GM18951 (cell line): ENCODE results near the gene RAB17.

Source experiments
- POLR2A ChIP-seq: IDR thresholded peaks from 4 replicates; pipeline ENCODE4 v1.6.1; 2011; ENCODE audit warnings: mild to moderate bottlenecking; ENCODE audit not compliant: insufficient read length, insufficient read depth; ENCODE audit errors: extremely low read depth
- in situ Hi-C: fragments of 300-500 bp; cut with MboI; formaldehyde crosslinking; loops from one replicate; pipeline ENCODE4 v1.12.0; 2022; ENCODE audit warnings: low sequenced_read_pairs, mixed read lengths, inconsistent platforms; ENCODE audit not compliant: unreplicated experiment

The RAB17 gene

DNA sequence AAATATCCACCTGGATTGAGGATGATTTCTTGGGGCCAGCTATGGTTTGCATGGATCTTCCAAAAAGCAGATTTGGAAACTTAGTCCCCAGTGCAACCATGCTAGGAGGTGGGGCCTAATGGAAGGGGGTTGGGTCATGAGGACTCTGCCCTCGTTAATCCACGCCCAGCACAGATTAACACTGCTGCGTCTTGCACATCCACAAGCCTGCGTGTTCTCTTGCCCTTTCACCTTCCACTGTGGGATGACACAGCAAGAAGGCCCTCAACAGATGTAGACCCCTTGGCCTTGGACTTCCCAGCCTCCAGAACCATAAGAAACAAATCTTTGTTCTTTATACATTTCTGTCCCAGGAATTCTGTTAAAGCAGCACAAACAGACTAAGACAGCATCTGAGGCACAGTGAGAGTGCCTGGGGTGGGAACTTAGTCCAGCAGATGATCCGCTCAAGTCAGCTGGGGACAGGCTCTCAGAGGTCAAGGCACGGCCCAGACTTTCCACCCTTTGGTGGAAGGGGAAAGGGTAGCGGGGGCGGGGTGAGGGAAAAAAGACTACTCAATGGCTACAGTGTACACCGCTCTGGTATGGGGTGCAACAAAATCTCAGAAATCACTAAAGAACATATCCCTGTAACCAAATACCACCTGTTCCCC, 2.4 kb downstream of the RAB17 start:
- TF ChIP-seq POLR2A, result no peak
- in situ Hi-C loops, result no loop called here

GRCh38 chr2:237585590-237586221, 4.8 kb downstream of the RAB17 start:
- in situ Hi-C loops, result no loop called here
- no peak for TF ChIP-seq POLR2A

DNA sequence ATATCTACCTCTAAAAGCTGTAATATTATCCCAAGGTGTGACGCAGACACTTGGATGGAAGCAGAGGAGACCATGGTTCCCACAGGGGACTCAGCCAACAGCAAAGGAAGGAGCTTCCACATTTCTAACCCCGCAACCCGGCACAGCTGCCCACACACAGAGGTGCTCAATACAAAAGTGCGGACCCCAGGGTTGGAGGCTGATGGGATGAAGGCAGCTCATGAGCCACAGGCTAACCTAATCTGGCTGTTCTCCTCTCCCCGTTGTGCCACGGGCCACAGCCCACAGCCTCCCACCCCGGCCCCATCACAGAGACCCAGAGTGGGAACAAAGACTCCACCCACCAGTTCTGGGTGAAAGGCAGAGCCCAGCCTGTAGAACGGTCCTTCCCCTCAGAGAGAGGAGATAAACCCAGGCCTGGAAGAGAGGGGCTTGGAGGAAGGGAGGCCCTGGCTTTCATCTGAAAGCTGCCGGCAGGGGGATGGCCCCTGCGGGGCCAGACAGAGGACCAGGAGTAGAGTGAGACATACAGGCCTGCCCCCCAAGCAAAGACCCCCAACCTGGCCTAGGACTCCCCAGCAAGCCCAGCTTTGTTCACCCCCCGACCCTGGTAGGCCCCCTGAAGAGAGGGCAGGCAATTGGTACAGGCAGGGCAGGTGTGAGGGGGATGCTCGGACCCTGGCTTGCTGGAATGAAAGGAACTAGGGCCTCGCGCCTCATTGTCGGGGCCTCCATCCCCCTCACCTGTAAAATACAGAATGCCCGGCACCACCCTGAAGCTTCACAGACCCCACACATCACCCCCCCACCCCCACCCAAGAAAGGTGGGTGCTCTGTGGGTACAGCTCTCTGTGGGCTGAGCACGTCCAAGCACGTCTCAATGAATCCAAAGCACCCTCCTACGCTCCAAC, 6.9 kb downstream of the RAB17 start:
- in situ Hi-C loops, result no loop called here
- TF ChIP-seq POLR2A, result no peak

- no peak for TF ChIP-seq POLR2A
- in situ Hi-C loops, result no loop called here
Measured at GRCh38 chr2:237581751-237582746, 8.5 kb downstream of the RAB17 start.

DNA sequence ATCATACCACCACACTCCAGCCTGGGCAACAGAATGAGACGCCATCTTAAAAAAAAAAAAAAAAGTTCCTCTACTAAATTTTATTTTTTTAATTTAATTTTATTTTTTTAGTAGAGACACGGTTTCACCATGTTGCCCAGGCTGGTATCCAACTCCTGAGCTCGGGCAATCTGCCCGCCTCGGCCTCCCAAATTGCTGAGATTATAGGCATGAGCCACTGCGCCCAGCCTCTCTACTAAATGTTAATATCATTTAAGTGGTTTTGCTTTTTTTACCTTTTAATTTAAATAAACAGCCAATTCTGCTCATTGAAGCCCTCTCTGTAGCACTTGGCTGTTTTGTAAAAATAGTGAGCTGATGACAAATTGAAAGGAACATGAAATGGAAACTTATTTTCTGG, 9.2 kb downstream of the RAB17 start:
- in situ Hi-C loops, result no loop called here
- no peak for TF ChIP-seq POLR2A

DNA sequence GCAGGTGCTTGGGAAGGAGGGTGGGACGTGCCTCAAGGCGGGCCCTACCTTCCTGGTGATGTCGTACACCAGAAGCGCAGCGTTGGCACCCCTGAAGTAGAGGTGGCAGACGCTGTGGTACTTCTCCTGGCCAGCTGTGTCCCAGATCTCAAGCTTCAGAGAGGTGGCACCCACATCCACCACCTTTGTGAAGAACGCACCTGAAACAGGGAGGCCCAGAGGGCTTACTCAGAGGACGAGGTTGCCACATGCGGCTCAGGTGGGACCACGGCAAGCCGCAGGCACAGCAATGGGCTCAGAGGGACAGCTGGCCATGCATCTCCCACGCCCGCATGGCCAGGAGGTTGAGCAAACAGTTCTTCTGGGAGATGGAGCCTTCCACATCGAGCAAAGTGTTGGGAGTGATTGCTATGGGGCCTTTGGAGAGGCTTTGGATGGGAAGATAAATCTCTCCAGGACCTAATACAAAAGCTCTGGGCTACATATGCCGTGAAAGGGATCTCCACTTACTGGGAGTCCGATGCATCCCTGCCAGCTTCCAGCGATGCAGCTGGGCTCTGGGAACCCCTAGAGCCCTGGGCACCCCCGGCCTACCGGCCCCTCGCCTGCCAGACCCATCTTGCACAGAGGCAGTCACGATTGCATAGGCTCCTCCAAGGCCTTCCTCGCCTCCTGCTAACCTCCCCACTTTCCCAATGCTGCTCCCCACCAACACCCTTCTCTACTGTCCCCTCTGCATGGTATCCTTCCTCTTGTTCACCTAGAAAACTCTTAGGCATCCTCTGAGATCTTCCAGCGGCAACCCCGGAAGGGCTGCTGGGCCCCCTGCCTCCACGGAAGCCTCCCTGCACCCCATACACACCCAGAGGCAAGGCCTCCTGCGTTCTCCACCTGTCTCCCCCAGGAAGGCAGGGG, 12.3 kb downstream of the RAB17 start:
- TF ChIP-seq POLR2A, result no peak
- in situ Hi-C loops, result no loop called here

DNA sequence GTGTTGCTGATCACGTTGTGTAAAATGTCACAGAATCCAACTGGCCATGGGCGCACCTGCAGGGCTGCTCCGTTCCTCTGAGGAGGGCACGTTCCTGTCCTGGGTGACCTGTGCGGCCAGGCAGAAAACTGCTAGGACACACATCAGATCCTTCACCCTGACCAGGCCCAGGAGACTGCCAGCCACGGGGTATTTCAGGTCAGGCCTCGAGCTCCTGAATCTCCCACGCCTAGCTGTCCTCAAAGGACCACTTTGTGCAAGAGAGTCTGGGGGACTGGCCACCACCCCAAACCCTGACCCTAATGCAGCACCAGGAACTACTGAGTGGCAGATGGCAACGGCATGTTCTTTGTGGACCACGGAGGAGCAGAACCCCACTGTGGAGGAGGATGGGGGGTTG, 13.1 kb downstream of the RAB17 start:
- TF ChIP-seq POLR2A, result no peak
- in situ Hi-C loops, result no loop called here

- TF ChIP-seq POLR2A, result no peak
- in situ Hi-C loops, result no loop called here
Measured at GRCh38 chr2:237576974-237577373, 13.6 kb downstream of the RAB17 start.

DNA sequence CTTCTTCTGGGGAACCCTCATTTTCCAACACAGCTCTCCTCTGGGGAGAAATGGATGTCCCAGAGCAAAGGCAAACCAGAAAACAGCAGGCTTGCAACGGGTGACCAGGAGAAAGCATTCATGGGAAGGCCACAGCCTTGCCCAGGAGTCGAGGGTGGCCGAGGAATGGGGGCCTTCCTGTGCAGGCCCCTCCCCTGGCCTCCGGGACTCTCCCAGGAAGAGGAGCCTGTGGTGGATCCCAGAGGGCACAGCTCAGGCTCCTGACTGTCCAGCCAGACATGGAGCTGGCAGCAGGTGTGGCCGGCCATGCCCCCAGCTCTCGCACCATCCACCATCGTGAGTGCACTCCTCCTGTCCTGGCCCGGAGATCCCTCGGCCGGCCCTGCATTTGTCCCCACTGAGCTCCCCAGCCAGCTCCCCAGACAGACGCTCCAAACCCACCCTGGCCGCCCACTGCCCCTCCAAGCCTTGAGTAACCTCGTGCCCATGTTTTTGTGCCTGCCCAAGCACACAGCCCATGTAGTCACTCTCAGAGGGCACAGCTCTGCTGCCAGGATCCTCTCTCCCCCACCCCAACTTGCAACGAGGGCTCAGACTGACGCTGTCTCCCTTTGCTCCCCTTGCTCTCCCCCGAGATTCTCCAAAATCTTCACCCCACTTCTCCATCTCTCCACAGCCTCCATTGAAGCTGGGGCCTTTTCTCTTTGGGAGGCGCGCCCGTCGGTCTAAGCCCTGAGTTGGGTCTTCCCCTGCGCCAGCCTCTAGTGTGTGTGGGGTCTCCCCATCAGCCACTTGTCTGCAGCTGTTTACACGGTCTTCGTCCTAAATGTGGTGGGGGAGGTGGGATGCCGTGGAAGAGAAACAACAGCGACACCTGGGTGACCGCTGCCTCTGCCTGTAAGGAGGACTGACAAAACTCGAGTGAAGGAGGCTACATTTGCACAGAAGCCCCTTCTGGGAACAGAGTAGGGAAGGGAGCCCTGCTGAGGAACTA, 14.4 kb downstream of the RAB17 start:
- in situ Hi-C loops, result no loop called here

GRCh38 chr2:237574894-237575868, 15.4 kb downstream of the RAB17 start:
- in situ Hi-C loops, result loop anchor here (5.0 kb wide), 1 partner anchor 63 kb away; no protein-coding TSS in a partner anchor
- TF ChIP-seq POLR2A, result no peak

More for the DNA sequence above, 14.4 kb downstream of the RAB17 start:
- TF ChIP-seq POLR2A, result no peak

- in situ Hi-C loops, result loop anchor here (5.0 kb wide), 1 partner anchor 62 kb away; no protein-coding TSS in a partner anchor
- TF ChIP-seq POLR2A, result no peak
Measured at GRCh38 chr2:237574467-237574866, 16.1 kb downstream of the RAB17 start.
